ENCODE data around the gene PADI1. TPM values are rescaled to one million over a fixed set of nuclear protein-coding genes. Genes with fewer than 3 reads are reported as not detected.

PADI1 gene
- total and polyA plus RNA-seq, 2 donors, result 0.14 to 0.57 TPM

DNA sequence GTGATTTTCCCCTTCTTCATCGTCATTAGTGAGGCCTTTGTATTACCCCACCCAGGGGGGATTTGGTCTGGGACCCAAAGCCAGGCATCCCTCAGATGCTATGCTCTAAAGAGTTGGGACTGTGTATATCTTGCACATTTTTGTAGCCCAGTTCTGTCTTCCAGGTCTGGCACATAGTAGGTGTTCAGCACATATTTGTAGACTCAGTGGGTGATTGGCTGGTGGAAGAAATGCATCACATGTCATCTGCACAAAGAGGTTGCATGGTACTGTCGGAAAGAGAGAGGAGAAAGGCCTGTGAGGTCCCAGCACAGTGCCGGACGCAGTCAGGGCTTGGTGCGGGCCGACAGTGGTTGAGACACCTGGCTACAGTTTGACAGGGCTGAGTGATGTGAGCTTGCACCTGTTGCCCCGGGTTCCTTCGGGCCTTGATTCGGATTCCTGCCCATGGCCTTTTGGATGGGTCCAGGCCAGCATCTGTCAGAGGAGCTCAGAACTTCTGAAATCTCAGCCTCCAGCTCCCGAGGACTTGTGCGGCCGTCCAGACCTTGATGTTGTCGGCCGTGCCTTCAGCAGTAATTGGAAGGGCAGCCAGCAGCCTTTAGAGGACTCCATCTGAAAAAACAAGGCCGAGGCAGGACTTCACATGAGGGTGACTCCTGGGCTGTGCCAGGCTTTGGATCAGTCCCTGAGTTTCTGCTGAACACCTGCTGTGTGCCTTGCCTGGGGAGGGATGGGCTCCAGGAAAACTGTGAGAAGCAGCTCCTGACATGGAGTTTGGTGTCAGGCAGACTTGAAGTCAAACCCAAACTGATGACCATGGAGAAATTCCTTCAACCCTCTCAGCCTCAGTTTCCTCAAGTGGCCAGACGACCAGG, 40.9 kb upstream of the PADI1 start:
- Histone ChIP-seq H3K36me3 (ENCODE audit: control insufficient read depth in 2 of 2, insufficient read depth in 2 of 2, low read length in 1 of 2) (no peaks in the 10 kb centered on the region), H3K4me1 (ENCODE audit: control insufficient read depth in 2 of 2, insufficient read depth in 2 of 2, low read length in 2 of 2) (no peaks in the 10 kb centered on the region), H3K27me3 (ENCODE audit: control insufficient read depth in 2 of 2, insufficient read depth in 1 of 2, low read length in 1 of 2) (peaks cover 0 to 2% of the 10 kb centered on the region in 2 donors), H3K9me3 (ENCODE audit: control insufficient read depth in 2 of 2, insufficient read depth in 1 of 2, low read length in 1 of 2) (no peaks in the 10 kb centered on the region), H3K27ac (ENCODE audit: low read depth in 1 of 2, low read length in 1 of 2) (no peak overlapping the region), H3K4me3 (ENCODE audit: low read length in 2 of 2) (no peak overlapping the region)
- no peak for DNase-seq (ENCODE audit: low read depth in 6 of 9, low spot score in 9 of 9)
- WGBS, result 90% methylated on average over 16 of the region's 16 CpGs

GRCh38 chr1:17165823-17166222, 39.1 kb upstream of the PADI1 start:
- Histone ChIP-seq H3K27me3 (ENCODE audit: control insufficient read depth in 2 of 2, insufficient read depth in 1 of 2, low read length in 1 of 2) (peaks cover 0 to 2% of the 10 kb centered on the region in 2 donors), H3K9me3 (ENCODE audit: control insufficient read depth in 2 of 2, insufficient read depth in 1 of 2, low read length in 1 of 2) (no peaks in the 10 kb centered on the region), H3K4me1 (ENCODE audit: control insufficient read depth in 2 of 2, insufficient read depth in 2 of 2, low read length in 2 of 2) (no peaks in the 10 kb centered on the region), H3K27ac (ENCODE audit: low read depth in 1 of 2, low read length in 1 of 2) (no peak overlapping the region), H3K4me3 (ENCODE audit: low read length in 2 of 2) (no peak overlapping the region), H3K36me3 (ENCODE audit: control insufficient read depth in 2 of 2, insufficient read depth in 2 of 2, low read length in 1 of 2) (no peaks in the 10 kb centered on the region)
- 89% methylated on average over 1 of the region's 1 CpG for WGBS
- no peak for DNase-seq (ENCODE audit: low read depth in 6 of 9, low spot score in 9 of 9)

DNA sequence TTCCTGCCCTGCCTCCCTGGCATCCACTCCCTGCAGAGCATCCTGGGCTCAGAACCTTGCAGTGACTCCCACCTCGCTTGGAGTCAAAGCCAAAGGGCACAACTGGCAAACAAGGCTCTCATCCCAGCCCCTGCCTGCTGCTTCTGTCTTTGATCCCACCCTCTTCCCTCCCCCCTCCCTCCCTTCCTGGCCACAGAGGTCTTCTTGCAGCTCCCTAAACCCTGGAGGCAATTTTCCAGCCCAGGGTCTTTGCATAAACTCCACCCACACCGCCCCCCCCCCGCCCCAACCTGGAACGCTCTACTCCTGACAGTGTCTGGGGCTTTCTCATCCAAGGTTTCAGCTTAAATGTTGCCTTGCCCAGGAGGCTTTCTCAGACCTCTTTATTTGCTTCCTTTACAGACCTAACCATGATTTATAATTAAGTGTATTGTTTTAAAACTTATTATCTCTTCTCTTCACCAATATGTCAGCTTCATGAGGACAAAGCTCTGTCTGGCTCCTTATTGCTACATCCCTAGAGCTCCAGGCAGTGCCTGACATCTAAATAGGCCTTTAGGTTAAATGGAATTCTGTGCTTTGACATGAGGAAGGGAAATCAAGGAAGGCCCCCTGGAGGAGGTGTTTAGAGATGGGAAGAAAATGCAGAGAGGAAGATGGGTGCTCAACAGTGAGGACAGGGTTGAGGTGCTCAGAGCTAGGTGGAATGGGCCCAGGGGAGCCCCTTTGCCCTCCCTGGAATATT, 37.7 kb upstream of the PADI1 start:
- Histone ChIP-seq H3K27ac (ENCODE audit: low read depth in 1 of 2, low read length in 1 of 2) (no peak overlapping the region), H3K36me3 (ENCODE audit: control insufficient read depth in 2 of 2, insufficient read depth in 2 of 2, low read length in 1 of 2) (no peaks in the 10 kb centered on the region), H3K27me3 (ENCODE audit: control insufficient read depth in 2 of 2, insufficient read depth in 1 of 2, low read length in 1 of 2) (peaks cover 0 to 2% of the 10 kb centered on the region in 2 donors), H3K4me3 (ENCODE audit: low read length in 2 of 2) (no peak overlapping the region), H3K4me1 (ENCODE audit: control insufficient read depth in 2 of 2, insufficient read depth in 2 of 2, low read length in 2 of 2) (no peaks in the 10 kb centered on the region), H3K9me3 (ENCODE audit: control insufficient read depth in 2 of 2, insufficient read depth in 1 of 2, low read length in 1 of 2) (no peaks in the 10 kb centered on the region)
- DNase-seq (ENCODE audit: low read depth in 6 of 9, low spot score in 9 of 9), result no peak
- WGBS, result 88% methylated on average over 4 of the region's 4 CpGs

DNA sequence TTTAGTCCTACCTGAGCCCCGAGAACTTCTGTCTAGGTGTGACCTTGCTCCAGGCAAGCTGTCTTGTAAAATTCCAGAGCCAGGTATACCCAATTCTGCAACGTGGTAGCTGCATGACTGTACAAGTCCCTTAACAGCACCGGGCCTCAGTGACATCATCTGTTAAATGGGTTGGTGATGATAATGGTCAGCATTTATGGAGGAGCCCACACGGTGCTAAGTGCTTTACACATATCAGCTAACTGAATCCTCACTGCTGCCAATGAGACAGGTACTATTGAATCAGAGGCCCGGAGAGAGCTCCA, 37.2 kb upstream of the PADI1 start:
- no peak for DNase-seq (ENCODE audit: low read depth in 6 of 9, low spot score in 9 of 9)
- H3K4me3 ChIP-seq (ENCODE audit: low read length in 2 of 2), result no peak overlapping the region
- no peaks in the 10 kb centered on the region for H3K9me3 ChIP-seq (ENCODE audit: control insufficient read depth in 2 of 2, insufficient read depth in 1 of 2, low read length in 1 of 2)
- no peak overlapping the region for H3K27ac ChIP-seq (ENCODE audit: low read depth in 1 of 2, low read length in 1 of 2)
- peaks cover 0 to 2% of the 10 kb centered on the region in 2 donors for H3K27me3 ChIP-seq (ENCODE audit: control insufficient read depth in 2 of 2, insufficient read depth in 1 of 2, low read length in 1 of 2)
- H3K4me1 ChIP-seq (ENCODE audit: control insufficient read depth in 2 of 2, insufficient read depth in 2 of 2, low read length in 2 of 2), result no peaks in the 10 kb centered on the region
- no peaks in the 10 kb centered on the region for H3K36me3 ChIP-seq (ENCODE audit: control insufficient read depth in 2 of 2, insufficient read depth in 2 of 2, low read length in 1 of 2)
- 93% methylated on average over 5 of the region's 5 CpGs for WGBS

DNA sequence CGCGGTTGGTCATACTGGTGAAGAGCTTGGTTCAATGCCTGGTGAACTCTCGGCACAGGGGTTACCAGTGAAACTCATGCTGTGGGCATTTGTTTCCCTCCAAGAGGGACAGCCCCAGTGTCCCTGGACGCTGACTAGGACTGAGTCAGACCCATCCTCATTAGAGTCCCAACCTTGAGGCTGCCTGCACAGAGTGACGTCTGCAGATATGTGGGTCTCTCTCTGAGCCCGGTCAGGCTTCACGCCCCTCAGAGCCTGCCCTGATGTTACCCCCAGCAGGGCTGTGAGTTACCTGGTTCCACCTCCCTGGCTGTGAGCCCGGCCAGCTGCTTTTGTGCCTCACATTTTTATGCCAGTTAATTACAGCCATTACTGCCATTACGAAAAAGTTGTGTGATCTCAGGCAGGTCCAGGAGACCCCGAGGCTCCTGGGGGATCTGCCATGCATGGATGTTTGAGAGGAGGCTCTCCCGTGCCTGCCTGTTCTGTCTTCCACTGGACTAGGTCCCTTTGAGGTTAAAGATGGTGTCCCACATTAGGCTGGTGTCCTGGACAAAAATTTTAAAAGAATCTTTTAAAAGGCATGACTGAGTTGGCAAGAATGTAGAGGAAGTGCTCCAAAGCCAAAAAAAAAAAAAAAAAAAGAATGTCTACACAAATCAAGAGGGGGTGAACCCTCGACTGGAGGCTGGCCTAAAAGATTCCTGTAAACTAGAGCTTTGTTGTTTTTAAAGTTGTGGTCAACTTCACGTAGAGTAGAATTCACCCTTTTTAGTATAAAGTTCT, 36.6 kb upstream of the PADI1 start:
- DNase-seq (ENCODE audit: low read depth in 6 of 9, low spot score in 9 of 9), result no peak
- Histone ChIP-seq H3K4me3 (ENCODE audit: low read length in 2 of 2) (no peak overlapping the region), H3K27me3 (ENCODE audit: control insufficient read depth in 2 of 2, insufficient read depth in 1 of 2, low read length in 1 of 2) (peaks cover 0 to 2% of the 10 kb centered on the region in 2 donors), H3K27ac (ENCODE audit: low read depth in 1 of 2, low read length in 1 of 2) (no peak overlapping the region), H3K9me3 (ENCODE audit: control insufficient read depth in 2 of 2, insufficient read depth in 1 of 2, low read length in 1 of 2) (no peaks in the 10 kb centered on the region), H3K36me3 (ENCODE audit: control insufficient read depth in 2 of 2, insufficient read depth in 2 of 2, low read length in 1 of 2) (no peaks in the 10 kb centered on the region), H3K4me1 (ENCODE audit: control insufficient read depth in 2 of 2, insufficient read depth in 2 of 2, low read length in 2 of 2) (no peaks in the 10 kb centered on the region)
- WGBS, result 83% methylated on average over 13 of the region's 13 CpGs

- Histone ChIP-seq H3K4me1 (ENCODE audit: control insufficient read depth in 2 of 2, insufficient read depth in 2 of 2, low read length in 2 of 2) (no peaks in the 10 kb centered on the region), H3K4me3 (ENCODE audit: low read length in 2 of 2) (no peak overlapping the region), H3K9me3 (ENCODE audit: control insufficient read depth in 2 of 2, insufficient read depth in 1 of 2, low read length in 1 of 2) (no peaks in the 10 kb centered on the region), H3K27ac (ENCODE audit: low read depth in 1 of 2, low read length in 1 of 2) (no peak overlapping the region), H3K27me3 (ENCODE audit: control insufficient read depth in 2 of 2, insufficient read depth in 1 of 2, low read length in 1 of 2) (peaks cover 0 to 2% of the 10 kb centered on the region in 2 donors), H3K36me3 (ENCODE audit: control insufficient read depth in 2 of 2, insufficient read depth in 2 of 2, low read length in 1 of 2) (no peaks in the 10 kb centered on the region)
- DNase-seq (ENCODE audit: low read depth in 6 of 9, low spot score in 9 of 9), result no peak
These were observed 34.4 kb upstream of the PADI1 start for GRCh38 chr1:17170571-17170970.

GRCh38 chr1:17173217-17173616, 31.7 kb upstream of the PADI1 start:
- Histone ChIP-seq H3K36me3 (ENCODE audit: control insufficient read depth in 2 of 2, insufficient read depth in 2 of 2, low read length in 1 of 2) (no peaks in the 10 kb centered on the region), H3K4me3 (ENCODE audit: low read length in 2 of 2) (no peak overlapping the region), H3K27me3 (ENCODE audit: control insufficient read depth in 2 of 2, insufficient read depth in 1 of 2, low read length in 1 of 2) (no peaks in the 10 kb centered on the region), H3K27ac (ENCODE audit: low read depth in 1 of 2, low read length in 1 of 2) (no peak overlapping the region), H3K9me3 (ENCODE audit: control insufficient read depth in 2 of 2, insufficient read depth in 1 of 2, low read length in 1 of 2) (no peaks in the 10 kb centered on the region), H3K4me1 (ENCODE audit: control insufficient read depth in 2 of 2, insufficient read depth in 2 of 2, low read length in 2 of 2) (no peaks in the 10 kb centered on the region)
- no peak for DNase-seq (ENCODE audit: low read depth in 6 of 9, low spot score in 9 of 9)
- 92% methylated on average over 3 of the region's 3 CpGs for WGBS

GRCh38 chr1:17176306-17177061, 28.4 kb upstream of the PADI1 start:
- H3K4me3 ChIP-seq (ENCODE audit: low read length in 2 of 2), result no peak overlapping the region
- no peaks in the 10 kb centered on the region for H3K9me3 ChIP-seq (ENCODE audit: control insufficient read depth in 2 of 2, insufficient read depth in 1 of 2, low read length in 1 of 2)
- WGBS, result 96% methylated on average over 6 of the region's 6 CpGs
- DNase-seq (ENCODE audit: low read depth in 6 of 9, low spot score in 9 of 9), result no peak
- no peaks in the 10 kb centered on the region for H3K36me3 ChIP-seq (ENCODE audit: control insufficient read depth in 2 of 2, insufficient read depth in 2 of 2, low read length in 1 of 2)
- H3K27ac ChIP-seq (ENCODE audit: low read depth in 1 of 2, low read length in 1 of 2), result no peak overlapping the region
- H3K4me1 ChIP-seq (ENCODE audit: control insufficient read depth in 2 of 2, insufficient read depth in 2 of 2, low read length in 2 of 2), result no peaks in the 10 kb centered on the region
- H3K27me3 ChIP-seq (ENCODE audit: control insufficient read depth in 2 of 2, insufficient read depth in 1 of 2, low read length in 1 of 2), result no peaks in the 10 kb centered on the region

Data from thymus (tissue), 11 donors.